Measurements from ENCODE around the gene WDR20.

Gene WDR20

DNA sequence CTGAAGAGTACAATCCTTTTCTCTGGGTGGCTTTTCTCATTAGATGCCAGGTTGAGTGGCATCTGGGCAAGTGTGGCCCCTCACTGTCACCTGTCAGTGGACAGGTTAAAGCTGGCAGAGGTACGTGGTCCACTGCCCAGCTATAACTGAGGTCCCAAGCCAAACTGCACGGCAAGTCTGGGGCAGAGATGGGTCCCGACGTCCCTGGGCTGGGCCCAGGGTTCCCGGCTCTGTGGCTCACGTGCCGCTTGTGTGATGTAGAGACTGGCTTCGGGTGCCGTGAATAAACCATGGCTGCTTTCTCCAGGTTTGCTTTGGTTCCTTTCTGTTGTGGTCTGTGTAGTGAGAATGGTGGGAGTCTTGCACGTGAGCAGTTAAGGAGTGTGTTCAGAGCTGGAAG, 77.7 kb downstream of the WDR20 start:
- H3K9me3 ChIP-seq (ENCODE audit: control insufficient read depth, low read length): no peaks in the 10 kb centered on the region
- H3K4me3 ChIP-seq (ENCODE audit: low read length): no peak overlapping the region
- H3K4me1 ChIP-seq (ENCODE audit: control insufficient read depth, insufficient read depth, low read length): peaks cover 8% of the 10 kb centered on the region
- H3K36me3 ChIP-seq (ENCODE audit: control insufficient read depth, insufficient read depth, low read length): no peaks in the 10 kb centered on the region
- no peaks in the 10 kb centered on the region for H3K27me3 ChIP-seq (ENCODE audit: control insufficient read depth, insufficient read depth, low read length)
- H3K9ac ChIP-seq (ENCODE audit: low read length): no peak overlapping the region

GRCh38 chr14:102217987-102218421, 78.3 kb downstream of the WDR20 start:
- Histone ChIP-seq H3K27me3 (ENCODE audit: control insufficient read depth, insufficient read depth, low read length) (no peaks in the 10 kb centered on the region), H3K9ac (ENCODE audit: low read length) (no peak overlapping the region), H3K36me3 (ENCODE audit: control insufficient read depth, insufficient read depth, low read length) (no peaks in the 10 kb centered on the region), H3K4me1 (ENCODE audit: control insufficient read depth, insufficient read depth, low read length) (peaks cover 8% of the 10 kb centered on the region), H3K9me3 (ENCODE audit: control insufficient read depth, low read length) (no peaks in the 10 kb centered on the region), H3K4me3 (ENCODE audit: low read length) (no peak overlapping the region)

DNA sequence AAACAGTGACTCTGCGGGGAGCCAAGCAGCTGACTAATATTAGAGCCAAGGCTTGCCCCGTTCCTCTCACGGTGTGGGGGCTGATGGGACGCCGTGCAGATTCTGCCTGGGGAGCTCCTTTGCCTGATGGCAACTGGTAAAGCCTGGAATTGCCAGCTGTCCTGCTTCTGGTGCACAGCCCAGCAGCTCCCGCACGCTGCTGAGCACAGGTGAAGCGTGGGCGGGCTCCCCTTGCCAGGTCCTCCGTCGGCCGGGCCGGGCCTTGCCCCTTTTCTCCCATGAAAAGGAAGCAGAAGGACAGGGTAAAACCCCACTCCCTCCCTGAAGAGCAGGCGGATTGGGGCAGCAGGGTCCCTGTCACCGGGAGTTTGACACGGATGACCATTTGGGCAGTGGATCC, 79.0 kb downstream of the WDR20 start:
- H3K36me3 ChIP-seq (ENCODE audit: control insufficient read depth, insufficient read depth, low read length): no peaks in the 10 kb centered on the region
- H3K27me3 ChIP-seq (ENCODE audit: control insufficient read depth, insufficient read depth, low read length): no peaks in the 10 kb centered on the region
- no peaks in the 10 kb centered on the region for H3K9me3 ChIP-seq (ENCODE audit: control insufficient read depth, low read length)
- no peak overlapping the region for H3K4me3 ChIP-seq (ENCODE audit: low read length)
- H3K4me1 ChIP-seq (ENCODE audit: control insufficient read depth, insufficient read depth, low read length): peaks cover 8% of the 10 kb centered on the region
- H3K9ac ChIP-seq (ENCODE audit: low read length): no peak overlapping the region

GRCh38 chr14:102219316-102219715, 79.6 kb downstream of the WDR20 start:
- peaks cover 8% of the 10 kb centered on the region for H3K4me1 ChIP-seq (ENCODE audit: control insufficient read depth, insufficient read depth, low read length)
- no peak overlapping the region for H3K9ac ChIP-seq (ENCODE audit: low read length)
- H3K4me3 ChIP-seq (ENCODE audit: low read length): no peak overlapping the region
- no peaks in the 10 kb centered on the region for H3K36me3 ChIP-seq (ENCODE audit: control insufficient read depth, insufficient read depth, low read length)
- no peaks in the 10 kb centered on the region for H3K27me3 ChIP-seq (ENCODE audit: control insufficient read depth, insufficient read depth, low read length)
- H3K9me3 ChIP-seq (ENCODE audit: control insufficient read depth, low read length): no peaks in the 10 kb centered on the region

DNA sequence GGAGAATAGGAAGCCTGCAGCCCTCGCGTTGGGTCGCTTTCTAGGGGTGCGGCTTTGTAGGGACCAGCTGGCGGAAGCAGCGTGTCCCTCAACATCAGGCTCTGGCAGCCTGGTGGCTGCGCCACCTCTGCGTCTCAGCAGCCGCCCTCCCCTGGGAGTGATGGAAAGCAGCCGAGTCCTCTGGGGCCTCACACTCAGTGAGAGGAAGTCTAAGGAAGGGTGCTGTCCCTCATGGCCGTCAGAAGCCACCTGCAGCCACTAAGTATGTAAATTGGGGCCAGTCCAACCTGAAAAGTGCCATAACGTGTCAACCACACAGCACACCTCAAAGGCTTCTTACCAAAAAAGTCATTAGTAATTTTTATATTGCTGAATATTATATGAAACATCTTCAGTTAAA, 80.3 kb downstream of the WDR20 start:
- H3K4me1 ChIP-seq (ENCODE audit: control insufficient read depth, insufficient read depth, low read length): peaks cover 8% of the 10 kb centered on the region
- H3K9me3 ChIP-seq (ENCODE audit: control insufficient read depth, low read length): no peaks in the 10 kb centered on the region
- no peaks in the 10 kb centered on the region for H3K36me3 ChIP-seq (ENCODE audit: control insufficient read depth, insufficient read depth, low read length)
- H3K9ac ChIP-seq (ENCODE audit: low read length): no peak overlapping the region
- no peaks in the 10 kb centered on the region for H3K27me3 ChIP-seq (ENCODE audit: control insufficient read depth, insufficient read depth, low read length)
- H3K4me3 ChIP-seq (ENCODE audit: low read length): no peak overlapping the region

DNA sequence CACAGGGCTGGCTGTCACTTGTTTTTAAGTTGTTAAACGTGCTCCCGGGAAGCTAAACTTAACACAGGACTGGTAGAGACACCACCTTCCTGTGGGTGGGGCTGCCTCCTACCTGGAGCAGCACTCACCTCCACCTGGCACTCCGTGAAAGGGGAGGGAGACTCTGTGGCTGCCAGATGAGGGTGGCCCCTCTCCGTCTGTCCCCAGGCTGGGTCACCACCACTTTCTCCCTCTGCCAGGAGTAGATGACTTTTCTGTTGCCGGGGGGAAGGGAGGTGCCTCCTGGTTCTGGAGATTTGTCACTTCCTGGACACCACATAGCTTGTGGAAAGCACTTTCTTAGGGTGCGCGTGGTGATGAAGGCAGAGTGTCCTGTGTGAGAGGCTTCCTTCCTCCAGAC, 81.3 kb downstream of the WDR20 start:
- Histone ChIP-seq H3K4me1 (ENCODE audit: control insufficient read depth, insufficient read depth, low read length) (peaks cover 8% of the 10 kb centered on the region), H3K27me3 (ENCODE audit: control insufficient read depth, insufficient read depth, low read length) (no peaks in the 10 kb centered on the region), H3K4me3 (ENCODE audit: low read length) (no peak overlapping the region), H3K9me3 (ENCODE audit: control insufficient read depth, low read length) (no peaks in the 10 kb centered on the region), H3K9ac (ENCODE audit: low read length) (no peak overlapping the region), H3K36me3 (ENCODE audit: control insufficient read depth, insufficient read depth, low read length) (no peaks in the 10 kb centered on the region)

DNA sequence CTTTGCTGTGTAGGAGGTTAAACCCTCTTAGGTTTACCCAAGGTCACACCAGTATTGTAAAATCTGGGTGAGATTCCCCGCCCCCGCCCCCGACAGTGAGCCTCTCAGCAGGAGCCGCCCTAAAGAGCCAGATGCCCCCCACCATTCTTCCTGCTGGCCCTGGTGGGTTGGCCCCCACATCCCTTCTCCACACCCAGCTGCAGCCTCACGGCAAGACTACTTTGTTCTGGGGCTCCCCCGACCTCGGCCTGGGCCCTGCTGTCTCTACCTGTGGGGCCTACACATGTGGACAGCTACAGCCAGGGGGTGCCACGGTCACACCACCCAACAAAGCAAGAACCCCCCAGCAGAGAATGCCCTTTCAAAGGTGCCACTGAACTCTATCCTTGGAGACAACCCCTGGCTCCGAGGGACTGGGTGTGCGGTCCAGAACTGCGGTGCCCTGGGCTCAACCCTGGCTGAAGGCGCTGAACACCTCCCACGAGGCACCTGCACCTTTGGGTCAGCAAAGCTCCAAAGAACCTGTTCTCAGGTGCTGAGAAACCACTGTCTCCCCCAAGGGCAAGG, 82.4 kb downstream of the WDR20 start:
- Histone ChIP-seq H3K4me1 (ENCODE audit: control insufficient read depth, insufficient read depth, low read length) (peaks cover 8% of the 10 kb centered on the region), H3K4me3 (ENCODE audit: low read length) (no peak overlapping the region), H3K27me3 (ENCODE audit: control insufficient read depth, insufficient read depth, low read length) (no peaks in the 10 kb centered on the region), H3K9me3 (ENCODE audit: control insufficient read depth, low read length) (no peaks in the 10 kb centered on the region), H3K36me3 (ENCODE audit: control insufficient read depth, insufficient read depth, low read length) (no peaks in the 10 kb centered on the region), H3K9ac (ENCODE audit: low read length) (no peak overlapping the region)

- no peak overlapping the region for H3K9ac ChIP-seq (ENCODE audit: low read length)
- H3K4me3 ChIP-seq (ENCODE audit: low read length): no peak overlapping the region
- H3K4me1 ChIP-seq (ENCODE audit: control insufficient read depth, insufficient read depth, low read length): peaks cover 8% of the 10 kb centered on the region
- H3K36me3 ChIP-seq (ENCODE audit: control insufficient read depth, insufficient read depth, low read length): no peaks in the 10 kb centered on the region
- H3K27me3 ChIP-seq (ENCODE audit: control insufficient read depth, insufficient read depth, low read length): no peaks in the 10 kb centered on the region
- H3K9me3 ChIP-seq (ENCODE audit: control insufficient read depth, low read length): no peaks in the 10 kb centered on the region
Observed at GRCh38 chr14:102222751-102223150, 83.1 kb downstream of the WDR20 start.

GRCh38 chr14:102223682-102224081, 84.0 kb downstream of the WDR20 start:
- H3K4me1 ChIP-seq (ENCODE audit: control insufficient read depth, insufficient read depth, low read length): peaks cover 8% of the 10 kb centered on the region

GRCh38 chr14:102225386-102225785, 85.7 kb downstream of the WDR20 start:
- Histone ChIP-seq H3K9ac (ENCODE audit: low read length) (no peak overlapping the region), H3K9me3 (ENCODE audit: control insufficient read depth, low read length) (no peaks in the 10 kb centered on the region), H3K4me3 (ENCODE audit: low read length) (no peak overlapping the region), H3K4me1 (ENCODE audit: control insufficient read depth, insufficient read depth, low read length) (peaks cover 8% of the 10 kb centered on the region), H3K36me3 (ENCODE audit: control insufficient read depth, insufficient read depth, low read length) (no peaks in the 10 kb centered on the region), H3K27me3 (ENCODE audit: control insufficient read depth, insufficient read depth, low read length) (no peaks in the 10 kb centered on the region)

More at GRCh38 chr14:102223682-102224081, 84.0 kb downstream of the WDR20 start:
- Histone ChIP-seq H3K4me3 (ENCODE audit: low read length) (no peak overlapping the region), H3K27me3 (ENCODE audit: control insufficient read depth, insufficient read depth, low read length) (no peaks in the 10 kb centered on the region), H3K36me3 (ENCODE audit: control insufficient read depth, insufficient read depth, low read length) (no peaks in the 10 kb centered on the region), H3K9ac (ENCODE audit: low read length) (no peak overlapping the region), H3K9me3 (ENCODE audit: control insufficient read depth, low read length) (no peaks in the 10 kb centered on the region)

DNA sequence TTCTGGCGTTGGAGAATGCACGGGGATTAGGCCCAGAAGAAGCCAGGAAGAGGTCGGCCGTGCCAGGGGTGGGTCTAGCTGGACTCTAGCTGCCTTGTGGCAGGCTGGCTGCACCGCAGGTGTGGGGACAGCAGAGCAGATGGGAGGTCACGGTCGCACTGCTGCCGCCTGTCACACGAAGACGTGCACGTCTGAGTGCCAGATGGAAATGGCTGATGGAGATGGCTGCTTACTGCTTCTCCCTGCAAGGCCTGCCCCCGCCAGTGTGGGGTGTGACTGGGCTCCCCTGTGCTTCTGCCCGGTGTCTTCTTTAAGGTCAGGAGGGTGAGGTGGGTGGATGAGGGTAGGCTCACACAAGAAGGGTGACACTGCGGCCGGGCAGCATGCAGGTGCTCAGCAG, 86.2 kb downstream of the WDR20 start:
- H3K36me3 ChIP-seq (ENCODE audit: control insufficient read depth, insufficient read depth, low read length): peaks cover 2% of the 10 kb centered on the region
- H3K4me3 ChIP-seq (ENCODE audit: low read length): no peak overlapping the region
- H3K9ac ChIP-seq (ENCODE audit: low read length): no peak overlapping the region
- no peaks in the 10 kb centered on the region for H3K27me3 ChIP-seq (ENCODE audit: control insufficient read depth, insufficient read depth, low read length)
- H3K9me3 ChIP-seq (ENCODE audit: control insufficient read depth, low read length): no peaks in the 10 kb centered on the region
- H3K4me1 ChIP-seq (ENCODE audit: control insufficient read depth, insufficient read depth, low read length): peaks cover 5% of the 10 kb centered on the region

GRCh38 chr14:102226356-102227125, 86.8 kb downstream of the WDR20 start:
- H3K9me3 ChIP-seq (ENCODE audit: control insufficient read depth, low read length): no peaks in the 10 kb centered on the region
- no peaks in the 10 kb centered on the region for H3K27me3 ChIP-seq (ENCODE audit: control insufficient read depth, insufficient read depth, low read length)
- no peak overlapping the region for H3K9ac ChIP-seq (ENCODE audit: low read length)
- no peak overlapping the region for H3K4me3 ChIP-seq (ENCODE audit: low read length)
- H3K36me3 ChIP-seq (ENCODE audit: control insufficient read depth, insufficient read depth, low read length): peaks cover 5% of the 10 kb centered on the region
- no peaks in the 10 kb centered on the region for H3K4me1 ChIP-seq (ENCODE audit: control insufficient read depth, insufficient read depth, low read length)

Data from mucosa of stomach (tissue), 1 donor.